GM21737 (cell line): Measurements from ENCODE around the gene ZNF433.
A peak's percentile ranks its signal among the peaks of the same experiment; 100 is the strongest.
"Not testable (repeated sequence)": the region's sequence is repeated elsewhere in the genome, so short reads cannot be mapped to it uniquely, and the experiment has no call there.

Experiments used
- ATAC-seq: cut with Tn5 transposase; IDR thresholded peaks from one replicate; pipeline ENCODE4 v1.9.1; 2021; ENCODE audit warnings: mild to moderate bottlenecking, moderate library complexity; ENCODE audit not compliant: unreplicated experiment

Gene ZNF433

DNA sequence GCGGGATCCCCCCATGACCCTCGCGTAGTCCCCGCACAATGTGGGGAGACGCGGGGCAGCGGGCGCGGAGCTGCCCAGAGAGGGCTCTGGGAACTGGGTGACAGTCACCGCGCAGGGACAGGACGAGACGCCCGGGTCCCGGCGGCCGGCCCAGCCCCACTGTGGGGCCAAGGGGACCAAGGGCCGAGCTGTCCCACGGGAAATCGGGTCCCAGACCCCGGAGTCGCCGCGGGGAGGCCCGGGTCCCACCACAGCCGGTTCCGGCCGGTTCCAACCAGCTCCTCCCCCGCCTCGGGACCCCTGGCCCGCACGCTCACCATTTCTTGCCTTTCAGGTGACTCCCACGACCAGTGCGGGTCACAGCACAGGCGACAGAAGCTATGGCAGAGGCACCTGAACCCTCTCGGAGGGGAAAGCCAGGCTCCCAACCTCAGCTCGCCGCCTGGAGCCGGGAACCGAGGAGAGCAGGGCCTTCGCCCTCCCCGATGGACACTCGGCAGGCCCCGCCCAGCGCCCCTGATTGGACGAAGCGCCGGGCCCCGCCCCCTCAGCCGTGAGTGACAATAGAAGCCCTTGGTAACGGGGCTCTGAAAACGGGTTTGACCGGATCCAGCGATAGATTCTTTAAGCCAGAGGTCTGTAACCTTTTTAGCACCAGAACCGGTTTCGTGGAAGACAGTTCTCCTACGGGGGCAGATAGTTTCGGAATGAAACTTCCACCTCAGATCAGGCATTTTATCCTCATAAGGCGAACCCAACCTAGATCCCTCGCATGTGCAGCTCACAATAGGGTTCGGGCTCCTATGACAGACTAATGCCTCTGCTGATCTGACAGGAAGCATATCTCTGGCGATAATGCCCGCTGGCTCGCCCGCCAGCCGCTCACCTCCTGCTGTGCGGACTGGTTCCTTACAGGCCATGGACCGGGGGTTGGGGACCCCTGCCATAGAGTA, at the start of gene ZNF433:
Gene ZNF433 (minus strand): TSS at position 460 of the 953 bp plus-strand sequence. CDS start 140 bp downstream, at position 320.
- peak; percentile 86 for ATAC-seq

DNA sequence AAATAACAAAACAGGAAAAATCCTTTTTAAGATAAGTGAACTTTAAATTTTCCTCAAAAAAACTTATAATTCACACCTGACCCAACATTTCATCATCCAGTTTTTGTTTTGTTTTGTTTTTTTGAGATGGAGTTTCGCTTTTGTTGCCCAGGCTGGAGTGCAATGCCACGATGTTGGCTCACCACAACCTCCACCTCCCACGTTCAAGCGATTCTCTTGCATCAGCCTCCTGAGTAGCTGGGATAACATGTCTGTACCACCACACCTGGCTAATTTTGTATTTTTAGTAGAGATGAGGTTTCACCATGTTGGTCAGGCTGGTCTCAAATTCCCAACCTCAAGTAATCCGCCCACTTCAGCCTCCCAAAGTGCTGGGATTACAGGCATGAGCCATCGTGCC, 47.9 kb upstream of the ZNF433 start:
- not testable (repeated sequence) for ATAC-seq

DNA sequence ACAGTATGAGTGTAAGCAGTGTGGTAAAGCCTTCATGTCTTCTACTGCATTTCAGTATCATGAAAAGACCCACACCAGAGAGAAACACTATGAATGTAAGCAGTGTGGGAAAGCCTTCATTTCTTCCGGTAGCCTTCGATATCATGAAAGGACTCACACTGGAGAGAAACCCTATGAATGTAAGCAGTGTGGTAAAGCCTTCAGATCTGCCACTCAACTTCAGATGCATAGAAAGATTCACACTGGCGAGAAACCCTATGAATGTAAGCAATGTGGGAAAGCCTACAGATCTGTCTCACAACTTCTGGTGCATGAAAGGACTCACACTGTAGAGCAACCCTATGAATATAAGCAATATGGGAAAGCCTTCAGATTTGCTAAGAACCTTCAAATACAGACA, 41.9 kb upstream of the ZNF433 start:
- ATAC-seq: no peak

DNA sequence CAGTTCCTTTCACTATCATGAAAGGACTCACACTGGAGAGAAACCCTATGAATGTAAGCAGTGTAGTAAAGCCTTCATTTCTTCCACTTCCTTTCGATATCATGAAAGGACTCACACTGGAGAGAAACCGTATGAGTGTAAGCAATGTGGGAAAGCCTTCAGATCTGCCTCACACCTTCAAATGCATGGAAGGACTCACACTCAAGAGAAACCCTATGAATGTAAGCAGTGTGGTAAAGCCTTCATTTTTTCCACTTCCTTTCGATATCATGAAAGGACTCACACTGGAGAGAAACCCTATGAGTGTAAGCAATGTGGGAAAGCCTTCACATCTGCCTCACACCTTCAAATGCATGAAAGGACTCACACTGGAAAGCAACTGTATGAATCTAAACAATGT, 40.9 kb upstream of the ZNF433 start:
- not testable (repeated sequence) for ATAC-seq

DNA sequence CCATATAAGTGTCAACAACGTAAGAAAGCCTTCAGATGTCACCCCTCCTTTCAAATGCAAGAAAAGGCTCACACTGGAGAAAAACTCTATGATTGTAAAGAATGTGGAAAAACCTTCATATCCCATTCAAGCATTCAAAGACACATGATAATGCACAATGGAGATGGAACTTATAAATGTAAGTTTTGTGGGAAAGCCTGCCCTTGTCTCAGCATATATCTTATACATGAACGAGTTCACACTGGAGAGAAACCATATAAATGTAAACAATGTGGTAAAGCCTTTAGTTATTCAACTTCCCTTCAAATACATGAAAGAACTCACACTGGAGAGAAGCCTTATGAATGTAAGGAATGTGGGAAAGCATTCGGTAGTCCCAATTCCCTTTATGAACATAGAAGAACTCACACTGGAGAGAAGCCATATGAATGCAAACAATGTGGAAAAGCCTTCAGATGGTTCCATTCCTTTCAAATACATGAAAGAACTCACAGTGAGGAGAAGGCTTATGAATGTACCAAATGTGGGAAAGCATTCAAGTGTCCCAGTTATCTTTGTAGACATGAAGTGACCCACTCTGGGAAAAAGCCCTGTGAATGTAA, 40.2 kb upstream of the ZNF433 start:
- no peak for ATAC-seq

- peak; percentile 83 for ATAC-seq
These were observed 29.4 kb upstream of the ZNF433 start, which contains the start of gene ZNF844 for GRCh38 chr19:12064590-12065538. TSS of gene ZNF844 (plus strand) at chr19:12064731. CDS start at chr19:12064874, 143 bp downstream.

DNA sequence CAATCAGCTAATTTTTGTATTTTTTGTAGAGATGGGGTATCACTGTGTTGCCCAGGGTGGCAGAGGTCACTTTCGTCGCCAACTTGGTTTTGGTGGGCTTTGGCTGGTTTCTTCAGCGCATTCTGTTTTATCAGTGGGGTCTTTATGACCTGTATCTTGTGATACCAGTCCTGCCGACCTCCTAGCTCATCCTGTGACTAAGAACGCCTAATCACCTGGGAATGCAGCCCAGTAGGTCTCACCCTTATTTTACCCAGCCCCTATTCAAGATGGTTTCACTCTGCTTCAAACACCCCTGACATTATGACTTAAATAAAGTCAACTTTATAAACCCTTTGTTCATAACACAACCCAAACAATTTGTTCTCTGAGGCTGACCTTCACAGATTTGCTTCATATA, 20.3 kb upstream of the ZNF433 start:
- ATAC-seq: no peak

DNA sequence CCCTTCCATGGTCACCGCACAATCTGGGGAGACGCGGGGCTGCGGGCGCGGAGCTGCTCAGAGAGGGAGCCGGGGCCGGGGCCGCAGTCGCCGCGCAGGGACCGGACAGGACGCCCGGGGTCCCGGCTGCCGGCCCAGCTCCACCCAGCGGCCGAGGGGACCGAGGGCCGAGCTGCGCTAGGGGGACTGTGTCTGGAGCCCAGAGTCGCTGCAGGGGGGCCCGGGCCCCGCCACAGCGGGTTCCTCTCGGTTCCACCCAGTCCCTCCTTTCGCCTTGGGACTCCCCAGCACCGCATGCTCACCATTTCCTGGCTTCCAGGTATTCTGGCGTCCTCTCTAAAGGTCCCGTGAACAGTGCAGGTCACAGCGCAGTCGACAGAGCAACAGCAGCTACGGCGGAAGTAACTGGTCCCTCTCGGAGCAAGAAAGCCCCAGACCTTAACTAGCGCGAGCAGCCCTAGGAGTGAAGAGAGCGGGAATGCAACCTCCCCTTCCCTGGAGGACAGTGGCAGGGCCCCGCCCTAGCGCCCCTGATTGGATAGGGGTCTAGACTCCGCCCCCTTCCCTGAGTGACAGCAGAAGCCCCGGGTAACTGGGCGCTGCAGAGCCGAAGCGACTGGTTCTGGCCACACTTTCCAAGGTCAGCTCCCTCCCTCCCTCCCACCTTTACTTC, 17.2 kb upstream of the ZNF433 start, which contains the start of gene ZNF878:
Gene ZNF878 (minus strand): TSS at position 465 of the 673 bp plus-strand sequence. CDS start 160 bp downstream, at position 305.
- peak; percentile 84 for ATAC-seq

GRCh38 chr19:12052091-12052496, 16.6 kb upstream of the ZNF433 start:
- no peak for ATAC-seq

DNA sequence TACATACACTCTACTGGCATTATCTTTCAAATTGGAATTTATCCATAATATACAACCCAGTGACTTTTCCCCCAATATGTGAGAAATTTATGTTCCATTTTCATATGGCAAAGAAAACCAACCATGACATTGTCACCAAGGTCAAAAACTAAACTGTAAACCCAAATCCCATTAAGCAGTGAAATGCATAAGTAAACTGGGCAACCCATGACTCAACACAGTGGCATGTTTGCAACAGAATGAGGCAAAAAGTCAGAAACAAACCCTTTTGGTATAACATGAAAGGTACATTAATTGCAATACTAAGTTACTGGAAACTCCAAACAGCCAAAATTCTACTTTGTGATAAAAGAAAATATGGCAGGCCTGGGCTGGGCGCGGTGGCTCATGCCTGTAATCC, 12.4 kb upstream of the ZNF433 start:
- no peak for ATAC-seq

GRCh38 chr19:12043752-12044422, 8.4 kb upstream of the ZNF433 start:
- no peak for ATAC-seq

DNA sequence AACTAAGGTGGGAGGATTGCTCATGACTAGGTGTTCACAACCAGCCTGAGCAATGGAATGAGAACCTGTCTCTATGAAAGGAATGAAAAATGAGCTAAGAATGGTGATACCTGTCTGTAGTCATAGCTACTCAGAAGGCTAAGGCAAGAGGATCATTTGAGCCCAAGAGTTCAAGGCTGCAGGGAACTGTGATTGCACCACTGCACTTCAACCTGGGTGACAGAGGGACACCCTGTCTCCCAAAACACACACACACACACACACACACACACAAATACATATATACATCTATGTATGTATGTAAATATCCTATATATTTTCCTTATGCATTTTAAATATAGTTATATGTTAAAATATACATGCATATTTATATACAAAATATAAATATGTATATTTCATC, 7.4 kb upstream of the ZNF433 start:
- ATAC-seq: no peak

DNA sequence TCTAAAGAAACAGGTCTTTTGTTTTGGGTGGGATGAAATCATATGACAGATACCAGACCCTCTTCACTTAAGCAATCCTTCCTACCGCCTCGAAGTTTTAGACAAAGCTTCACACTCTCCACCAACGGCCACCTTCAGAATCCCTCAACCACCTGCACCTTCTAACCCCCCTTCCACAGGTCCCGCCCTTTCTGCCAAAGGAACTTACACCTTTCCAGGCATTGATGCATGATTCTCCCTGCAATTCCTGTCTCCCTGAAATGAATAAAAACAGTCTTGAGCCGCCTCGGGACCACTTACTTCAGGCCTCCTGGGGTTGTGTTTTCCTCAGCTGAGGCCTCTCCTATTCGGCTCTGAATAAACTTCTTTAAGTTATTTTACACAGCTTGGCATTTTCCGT, 859 bp downstream of the ZNF433 start:
- no peak for ATAC-seq

- ATAC-seq: no peak
These were observed 1.3 kb downstream of the ZNF433 start for GRCh38 chr19:12034198-12034597.

- no peak for ATAC-seq
These were observed 19.7 kb downstream of the ZNF433 start for GRCh38 chr19:12015753-12016116.

GRCh38 chr19:12015015-12015752, 20.3 kb downstream of the ZNF433 start:
- no peak for ATAC-seq

DNA sequence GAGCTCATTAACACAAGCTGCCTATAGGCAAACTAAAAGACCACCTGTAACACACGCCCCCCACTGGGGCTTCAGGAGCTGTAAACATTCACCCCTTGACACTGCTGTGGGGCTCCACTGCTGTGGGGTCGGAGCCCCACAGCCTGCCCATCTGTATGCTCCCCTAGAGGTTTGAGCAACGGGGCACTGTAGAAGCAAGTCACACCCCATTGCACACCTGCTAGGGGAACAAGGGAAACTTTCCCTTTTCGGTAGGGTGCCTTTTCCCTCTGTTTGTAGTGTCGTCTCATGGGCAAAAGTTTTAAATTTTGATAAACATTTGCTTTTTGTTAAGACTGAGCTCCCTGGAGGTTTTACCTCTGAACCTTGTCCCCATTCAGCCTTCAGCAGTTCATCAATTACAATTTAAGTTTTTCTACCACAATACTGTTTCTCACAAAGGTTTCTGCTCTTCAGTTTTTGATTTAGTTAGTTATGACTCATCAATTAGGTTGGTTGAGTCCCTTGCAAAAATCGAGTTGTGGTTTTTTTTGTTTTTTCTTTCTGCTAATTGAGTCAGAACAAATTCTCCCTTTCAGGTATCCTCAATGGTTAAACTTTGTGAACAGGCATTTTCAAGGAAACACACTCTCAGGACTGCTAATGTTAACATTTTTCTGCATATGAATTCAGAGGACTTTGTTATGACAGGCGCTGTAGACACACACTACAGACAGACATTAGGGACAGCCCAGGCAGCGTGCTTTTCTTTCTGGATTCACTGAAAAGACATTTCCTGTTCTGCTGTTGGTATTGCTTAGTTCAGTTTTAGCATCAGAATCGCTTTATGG, 35.1 kb downstream of the ZNF433 start:
- peak; percentile 66 for ATAC-seq

- no peak for ATAC-seq
These were observed 40.3 kb downstream of the ZNF433 start for GRCh38 chr19:11995174-11995573.
